ENCODE measurements around the gene USP47.
"Not testable (repeated sequence)": the region's sequence is repeated elsewhere in the genome, so short reads cannot be mapped to it uniquely, and the experiment has no call there.

The USP47 gene

DNA sequence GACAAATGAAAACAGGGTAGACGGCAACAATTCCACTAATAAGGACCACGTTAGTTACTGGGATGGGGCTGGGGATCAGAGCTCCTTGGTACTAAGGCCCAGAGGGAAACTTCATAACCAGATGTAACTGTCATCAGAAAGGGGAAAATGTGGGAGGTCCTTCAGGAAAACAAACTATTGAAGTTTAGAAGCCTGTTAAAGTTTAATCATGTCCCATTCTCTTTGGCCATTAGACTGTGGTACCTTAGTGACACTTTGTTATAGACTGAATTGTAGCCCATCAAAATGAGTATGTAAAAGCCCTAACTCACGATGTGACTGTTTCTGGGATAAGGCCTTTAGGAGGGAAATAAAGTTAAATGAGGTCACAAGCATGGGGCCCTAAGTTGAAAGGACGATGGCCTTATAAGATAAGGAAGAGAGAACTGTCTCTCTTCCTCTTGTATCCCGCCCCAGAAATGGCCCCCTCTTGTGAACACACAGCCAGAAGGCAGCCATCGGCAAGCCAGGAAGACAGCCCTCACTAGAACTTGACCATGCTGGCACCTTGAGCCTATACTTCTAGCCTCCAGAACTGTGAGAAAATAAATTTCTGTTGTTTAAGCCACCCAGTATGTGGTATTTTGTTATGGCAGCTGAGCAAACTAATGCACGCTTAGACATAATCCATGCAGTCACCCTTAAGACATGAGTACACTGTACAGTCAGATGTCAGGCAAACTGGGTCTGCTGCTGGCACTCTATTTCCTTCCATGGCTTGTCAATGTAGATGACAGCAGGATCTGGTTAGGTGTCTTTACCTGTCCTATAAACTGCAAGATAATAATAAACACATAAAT lies 26.9 kb upstream of the USP47 start:
- H3K27ac Mint-ChIP-seq, result no peak overlapping the region
- DNase-seq, result no peak
- H3K4me1 Mint-ChIP-seq (ENCODE audit: low read depth), result no peaks in the 10 kb centered on the region
- H3K9me3 Mint-ChIP-seq, result no peaks in the 10 kb centered on the region
- H3K4me3 Mint-ChIP-seq, result no peak overlapping the region
- no peaks in the 10 kb centered on the region for H3K36me3 Mint-ChIP-seq (ENCODE audit: low read depth)
- H3K27me3 Mint-ChIP-seq, result no peaks in the 10 kb centered on the region

GRCh38 chr11:11816511-11817314 lies 25.1 kb upstream of the USP47 start:
- Mint-ChIP-seq H3K9me3 (no peaks in the 10 kb centered on the region), H3K4me1 (ENCODE audit: low read depth) (no peaks in the 10 kb centered on the region), H3K27me3 (no peaks in the 10 kb centered on the region), H3K27ac (no peak overlapping the region), H3K36me3 (ENCODE audit: low read depth) (no peaks in the 10 kb centered on the region), H3K4me3 (no peak overlapping the region)
- DNase-seq, result no peak

DNA sequence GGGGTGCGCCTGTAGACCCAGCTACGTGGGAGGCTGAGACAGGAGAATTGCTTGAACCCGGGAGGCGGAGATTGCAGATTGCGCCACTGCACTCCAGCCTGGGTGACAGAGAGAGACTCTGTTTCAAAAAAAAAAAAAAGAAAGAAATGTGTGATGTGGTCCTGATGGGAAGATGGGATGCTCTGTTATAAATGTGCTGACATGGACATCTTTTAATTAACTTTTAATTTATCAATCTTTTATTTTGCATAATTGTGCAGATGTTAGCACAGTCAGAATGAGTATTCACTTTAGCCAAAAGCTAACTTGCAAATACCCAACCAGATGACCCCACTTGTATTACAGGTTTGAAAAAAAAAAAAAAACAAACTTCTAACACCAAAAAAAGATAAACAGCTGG lies 23.8 kb upstream of the USP47 start:
- Mint-ChIP-seq H3K27me3 (no peaks in the 10 kb centered on the region), H3K9me3 (no peaks in the 10 kb centered on the region), H3K27ac (no peak overlapping the region), H3K4me3 (no peak overlapping the region), H3K4me1 (ENCODE audit: low read depth) (no peaks in the 10 kb centered on the region), H3K36me3 (ENCODE audit: low read depth) (no peaks in the 10 kb centered on the region)
- DNase-seq, result no peak

DNA sequence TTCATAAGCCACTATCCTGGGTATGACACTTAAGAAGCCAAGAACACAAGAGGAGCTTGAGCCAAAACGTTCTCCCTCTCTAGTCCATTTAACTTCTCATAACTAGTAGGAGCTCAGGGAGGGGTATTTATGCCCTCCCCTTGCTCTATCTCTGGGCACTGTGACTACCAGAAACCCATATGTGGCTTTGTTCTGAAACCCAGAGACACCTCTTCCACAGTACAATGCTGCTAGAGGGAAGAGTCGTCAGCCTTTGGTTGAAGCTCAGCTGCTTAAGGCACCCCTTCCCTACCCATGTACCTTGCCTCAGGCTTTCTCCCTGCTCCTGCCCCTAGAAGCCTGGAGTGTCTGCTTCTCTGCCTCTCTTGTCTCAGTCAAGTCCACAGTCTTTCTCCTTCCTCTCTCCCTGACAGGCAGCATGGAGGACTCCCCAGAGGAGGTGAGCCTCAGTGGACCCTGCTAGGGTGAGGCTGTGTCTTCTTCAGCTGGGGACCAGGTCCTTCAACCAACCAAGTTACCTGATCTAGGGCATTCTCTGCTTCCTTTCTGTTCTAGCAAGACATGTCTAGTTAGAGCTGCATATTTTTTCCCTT lies 23.1 kb upstream of the USP47 start:
- no peaks in the 10 kb centered on the region for H3K9me3 Mint-ChIP-seq
- no peak for DNase-seq
- no peaks in the 10 kb centered on the region for H3K36me3 Mint-ChIP-seq (ENCODE audit: low read depth)
- no peak overlapping the region for H3K4me3 Mint-ChIP-seq
- no peaks in the 10 kb centered on the region for H3K27me3 Mint-ChIP-seq
- no peak overlapping the region for H3K27ac Mint-ChIP-seq
- no peaks in the 10 kb centered on the region for H3K4me1 Mint-ChIP-seq (ENCODE audit: low read depth)

- H3K27ac Mint-ChIP-seq, result no peak overlapping the region
- no peaks in the 10 kb centered on the region for H3K27me3 Mint-ChIP-seq
- H3K36me3 Mint-ChIP-seq (ENCODE audit: low read depth), result no peaks in the 10 kb centered on the region
- no peak overlapping the region for H3K4me3 Mint-ChIP-seq
- no peak for DNase-seq
- H3K9me3 Mint-ChIP-seq, result peaks cover 8% of the 10 kb centered on the region
- H3K4me1 Mint-ChIP-seq (ENCODE audit: low read depth), result peaks cover 1% of the 10 kb centered on the region
Observed at GRCh38 chr11:11821899-11822298, 19.9 kb upstream of the USP47 start.

GRCh38 chr11:11822946-11823345 lies 18.8 kb upstream of the USP47 start:
- Mint-ChIP-seq H3K27me3 (no peaks in the 10 kb centered on the region), H3K9me3 (peaks cover 8% of the 10 kb centered on the region), H3K36me3 (ENCODE audit: low read depth) (no peaks in the 10 kb centered on the region), H3K4me3 (no peak overlapping the region), H3K27ac (no peak overlapping the region), H3K4me1 (ENCODE audit: low read depth) (peaks cover 1% of the 10 kb centered on the region)
- DNase-seq, result no peak

- no peak for DNase-seq
- Mint-ChIP-seq H3K9me3 (peaks cover 8% of the 10 kb centered on the region), H3K4me3 (no peak overlapping the region), H3K4me1 (ENCODE audit: low read depth) (peaks cover 1% of the 10 kb centered on the region), H3K27ac (no peak overlapping the region), H3K36me3 (ENCODE audit: low read depth) (no peaks in the 10 kb centered on the region), H3K27me3 (no peaks in the 10 kb centered on the region)
Observed at GRCh38 chr11:11826260-11826659, 15.5 kb upstream of the USP47 start.

DNA sequence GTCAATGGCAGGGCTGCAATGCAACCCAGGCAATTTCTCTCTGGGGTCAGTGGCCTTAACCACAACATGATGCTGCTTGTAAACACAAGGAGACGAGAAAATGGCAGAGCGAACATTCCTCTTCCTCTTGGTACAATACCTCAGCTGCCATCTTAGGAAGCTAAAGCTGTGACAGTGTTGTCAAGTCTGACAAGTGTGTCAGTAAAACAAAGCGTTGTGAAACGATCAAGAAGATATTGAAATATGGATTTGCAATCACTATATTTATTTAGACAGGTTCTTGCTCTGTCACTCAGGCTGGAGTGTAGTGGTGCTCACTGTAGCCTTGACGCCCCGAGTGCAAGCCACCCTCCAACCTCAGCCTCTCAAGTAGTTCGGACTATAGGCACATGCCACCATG lies 14.5 kb upstream of the USP47 start:
- H3K27ac Mint-ChIP-seq, result no peak overlapping the region
- H3K4me1 Mint-ChIP-seq (ENCODE audit: low read depth), result peaks cover 1% of the 10 kb centered on the region
- no peak for DNase-seq
- H3K9me3 Mint-ChIP-seq, result peaks cover 8% of the 10 kb centered on the region
- H3K4me3 Mint-ChIP-seq, result no peak overlapping the region
- no peaks in the 10 kb centered on the region for H3K27me3 Mint-ChIP-seq
- no peaks in the 10 kb centered on the region for H3K36me3 Mint-ChIP-seq (ENCODE audit: low read depth)

DNA sequence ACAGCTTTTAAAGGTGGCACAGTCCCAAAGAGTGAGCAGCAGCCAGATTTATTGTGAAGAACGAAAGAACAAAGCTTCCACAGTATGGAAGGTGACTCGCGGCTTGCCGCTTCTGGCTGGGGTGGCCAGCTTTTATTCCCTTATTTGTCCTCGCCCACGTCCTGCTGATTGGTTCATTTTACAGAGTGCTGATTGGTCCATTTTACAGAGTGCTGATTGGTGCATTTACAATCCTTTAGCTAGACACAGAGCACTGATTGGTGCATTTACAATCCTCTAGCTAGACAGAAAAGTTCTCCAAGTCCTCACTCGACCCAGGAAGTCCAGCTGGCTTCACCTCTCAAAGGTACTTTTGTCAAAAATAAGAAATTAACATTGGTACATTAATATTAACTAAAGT lies 10.4 kb upstream of the USP47 start:
- not testable (repeated sequence) for H3K4me1 Mint-ChIP-seq (ENCODE audit: low read depth); H3K27ac Mint-ChIP-seq; H3K4me3 Mint-ChIP-seq; H3K27me3 Mint-ChIP-seq; DNase-seq; H3K9me3 Mint-ChIP-seq; H3K36me3 Mint-ChIP-seq (ENCODE audit: low read depth)

DNA sequence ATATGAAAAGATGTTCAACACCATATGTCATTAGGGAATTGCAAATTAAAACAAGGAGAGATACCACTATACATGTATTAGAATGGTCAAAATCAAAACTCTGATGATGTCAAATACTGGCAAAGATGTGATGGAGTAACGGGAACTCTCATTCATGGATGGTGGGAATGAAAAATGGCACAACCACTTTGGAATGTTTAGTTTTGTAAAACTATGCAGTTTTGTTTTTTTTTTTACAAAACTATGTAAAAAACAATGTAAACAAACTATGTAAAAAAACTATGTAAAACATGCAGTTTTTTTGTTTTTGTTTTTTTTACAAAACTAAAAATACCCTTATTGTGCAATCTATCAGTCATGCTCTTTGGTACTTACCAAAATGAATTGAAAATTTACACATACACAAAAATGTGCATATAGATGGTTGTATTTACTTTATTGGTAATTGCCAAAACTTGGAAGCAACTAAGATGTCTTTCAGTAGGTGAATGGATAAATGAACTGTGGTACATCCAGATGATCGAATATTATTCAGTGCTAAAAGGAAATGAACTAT lies 5.0 kb upstream of the USP47 start:
- H3K4me3 Mint-ChIP-seq, result no peak overlapping the region
- no peak for DNase-seq
- no peak overlapping the region for H3K27ac Mint-ChIP-seq
- peaks cover 3% of the 10 kb centered on the region for H3K36me3 Mint-ChIP-seq (ENCODE audit: low read depth)
- H3K4me1 Mint-ChIP-seq (ENCODE audit: low read depth), result peaks cover 4% of the 10 kb centered on the region
- H3K9me3 Mint-ChIP-seq, result no peaks in the 10 kb centered on the region
- H3K27me3 Mint-ChIP-seq, result peaks cover 6% of the 10 kb centered on the region

DNA sequence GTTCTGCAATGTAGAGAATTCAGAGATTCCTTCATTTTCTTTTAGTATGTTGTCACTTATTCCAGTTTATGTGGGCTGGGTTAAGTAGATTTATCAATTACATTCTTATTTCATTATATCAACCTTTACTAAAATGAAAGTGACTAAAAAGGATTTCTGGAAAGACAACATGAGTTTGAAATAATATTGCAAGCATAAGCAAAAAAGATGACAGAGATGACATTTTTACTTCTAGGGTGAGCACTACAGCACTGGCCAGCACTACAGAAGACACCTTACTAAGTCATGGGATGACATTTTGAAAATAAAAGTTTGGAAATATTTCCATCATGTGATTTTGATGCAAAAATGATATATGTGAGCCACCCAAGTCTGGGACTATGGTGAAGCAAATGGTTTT lies 2.1 kb upstream of the USP47 start:
- Mint-ChIP-seq H3K4me1 (ENCODE audit: low read depth) (peaks cover 4% of the 10 kb centered on the region), H3K4me3 (no peak overlapping the region), H3K9me3 (no peaks in the 10 kb centered on the region), H3K27ac (no peak overlapping the region), H3K36me3 (ENCODE audit: low read depth) (peaks cover 4% of the 10 kb centered on the region), H3K27me3 (peaks cover 6% of the 10 kb centered on the region)
- no peak for DNase-seq

DNA sequence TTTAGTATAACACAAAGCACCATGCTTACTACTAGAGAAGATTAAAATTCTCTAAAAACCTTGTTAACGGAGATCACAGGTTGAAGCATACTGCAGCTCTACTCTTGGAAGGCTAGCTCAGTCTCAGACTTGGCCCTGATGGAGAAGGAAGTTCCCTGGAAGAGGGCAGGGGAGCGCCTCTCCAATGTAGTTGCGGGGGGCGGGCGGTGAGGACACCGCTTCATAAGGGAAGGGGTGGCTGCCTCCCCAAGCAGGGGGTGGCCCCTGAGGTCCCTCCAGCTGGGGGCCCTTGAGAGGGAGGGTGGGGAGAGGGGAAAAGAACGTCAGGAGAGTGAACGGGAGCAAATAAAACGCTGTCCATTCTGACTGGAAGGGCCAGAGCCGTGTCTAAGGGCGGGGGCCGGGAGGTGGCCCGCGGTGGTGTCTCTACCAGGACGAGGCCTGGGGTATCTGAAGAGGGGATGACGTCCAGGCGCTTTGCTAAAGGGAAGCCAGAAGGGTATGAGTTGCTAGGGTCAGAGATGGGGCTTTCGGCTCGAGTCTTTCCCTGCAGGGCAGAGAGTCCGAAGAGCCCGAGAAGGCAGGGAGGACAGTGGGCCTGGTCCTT lies 553 bp upstream of the USP47 start:
- Mint-ChIP-seq H3K27me3 (peaks cover 4% of the 10 kb centered on the region), H3K4me3 (no peak overlapping the region), H3K4me1 (ENCODE audit: low read depth) (peaks cover 4% of the 10 kb centered on the region), H3K36me3 (ENCODE audit: low read depth) (peaks cover 5% of the 10 kb centered on the region), H3K9me3 (no peaks in the 10 kb centered on the region), H3K27ac (no peak overlapping the region)
- DNase-seq, result no peak

DNA sequence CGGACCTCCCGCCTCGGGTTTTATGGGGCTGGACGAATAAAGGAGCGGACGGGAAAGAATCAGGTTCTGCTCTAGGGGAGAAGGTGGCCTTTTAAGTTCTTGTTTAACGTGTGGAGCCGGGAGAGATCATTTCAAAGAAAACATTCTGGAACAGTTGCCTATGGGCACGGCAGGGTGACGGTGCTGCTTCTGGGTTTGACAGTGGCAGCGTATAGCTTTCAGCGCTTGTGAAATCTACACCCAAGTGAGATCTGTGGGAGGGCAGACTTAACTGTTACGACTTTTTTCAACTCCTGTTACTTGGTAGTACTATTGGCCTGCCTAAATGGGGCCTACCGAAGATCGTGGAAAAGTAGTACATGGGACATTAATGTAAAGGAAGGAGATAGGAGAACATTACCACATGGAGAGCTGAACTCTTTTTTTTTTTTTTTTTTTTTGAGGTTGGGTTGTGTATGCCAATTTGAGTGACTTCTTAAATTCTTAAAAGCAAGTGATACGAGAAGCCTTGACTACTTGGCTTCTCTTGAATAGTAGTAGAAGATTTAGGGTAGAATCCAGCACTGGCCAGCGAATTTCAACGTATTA lies 743 bp downstream of the USP47 start:
- Mint-ChIP-seq H3K9me3 (no peaks in the 10 kb centered on the region), H3K36me3 (ENCODE audit: low read depth) (peaks cover 5% of the 10 kb centered on the region)
- DNase-seq, result no peak

GRCh38 chr11:11843211-11843621 lies 1.4 kb downstream of the USP47 start:
- no peaks in the 10 kb centered on the region for H3K9me3 Mint-ChIP-seq
- H3K4me3 Mint-ChIP-seq, result no peak overlapping the region
- H3K4me1 Mint-ChIP-seq (ENCODE audit: low read depth), result peaks cover 16% of the 10 kb centered on the region
- no peaks in the 10 kb centered on the region for H3K27me3 Mint-ChIP-seq
- no peak overlapping the region for H3K27ac Mint-ChIP-seq
- DNase-seq, result no peak
- peaks cover 5% of the 10 kb centered on the region for H3K36me3 Mint-ChIP-seq (ENCODE audit: low read depth)

More for the DNA sequence above, 743 bp downstream of the USP47 start:
- Mint-ChIP-seq H3K4me3 (no peak overlapping the region), H3K4me1 (ENCODE audit: low read depth) (peaks cover 13% of the 10 kb centered on the region), H3K27me3 (no peaks in the 10 kb centered on the region), H3K27ac (no peak overlapping the region)
